GM19372 (cell line): ENCODE measurements around the gene SIDT2.

Experiments
- ATAC-seq: cut with Tn5 transposase; IDR thresholded peaks from one replicate; pipeline ENCODE4 v1.9.1; 2021; ENCODE audit warnings: mild to moderate bottlenecking, low read depth, moderate library complexity; ENCODE audit not compliant: unreplicated experiment

Gene SIDT2

DNA sequence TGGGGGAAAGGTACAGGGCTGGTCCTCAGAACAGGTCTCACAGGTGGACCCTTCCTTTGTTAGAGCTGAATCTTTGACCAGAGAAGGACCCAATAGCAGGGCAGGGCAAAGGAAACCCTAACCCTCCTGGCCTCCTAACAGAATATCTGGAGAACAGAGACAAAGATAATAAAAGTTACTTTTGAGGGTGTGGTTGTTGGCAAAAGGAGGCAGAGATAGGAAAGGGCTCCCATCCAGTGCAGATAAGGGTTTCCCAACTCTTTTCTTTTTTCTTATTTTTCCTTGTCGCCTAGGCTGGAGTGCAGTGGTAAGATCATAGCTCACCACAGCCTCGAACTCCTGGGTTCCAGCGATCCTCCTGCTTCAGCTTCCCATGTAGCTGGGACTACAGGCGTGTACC is 41.5 kb downstream of the SIDT2 start:
- no peak for ATAC-seq

DNA sequence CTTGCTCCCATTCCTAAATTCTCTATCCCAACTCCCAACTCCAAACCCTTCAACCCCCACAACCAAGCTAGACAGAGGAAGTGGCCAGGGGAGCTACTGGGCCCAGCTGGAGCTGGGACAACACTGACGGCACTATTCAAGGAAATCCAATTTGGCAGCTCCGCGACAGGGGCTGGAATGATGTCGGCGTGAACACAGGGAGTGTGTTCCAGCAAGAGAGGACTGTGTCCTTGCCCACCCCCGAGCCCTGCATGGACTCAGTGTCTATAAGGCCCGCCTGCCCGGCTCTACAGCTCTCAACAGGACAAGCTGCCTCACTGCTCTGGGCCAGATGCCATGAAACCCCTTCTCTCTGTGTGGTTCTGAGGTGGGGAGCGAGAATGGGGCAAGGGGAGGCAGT is 42.0 kb downstream of the SIDT2 start:
- ATAC-seq, result no peak

DNA sequence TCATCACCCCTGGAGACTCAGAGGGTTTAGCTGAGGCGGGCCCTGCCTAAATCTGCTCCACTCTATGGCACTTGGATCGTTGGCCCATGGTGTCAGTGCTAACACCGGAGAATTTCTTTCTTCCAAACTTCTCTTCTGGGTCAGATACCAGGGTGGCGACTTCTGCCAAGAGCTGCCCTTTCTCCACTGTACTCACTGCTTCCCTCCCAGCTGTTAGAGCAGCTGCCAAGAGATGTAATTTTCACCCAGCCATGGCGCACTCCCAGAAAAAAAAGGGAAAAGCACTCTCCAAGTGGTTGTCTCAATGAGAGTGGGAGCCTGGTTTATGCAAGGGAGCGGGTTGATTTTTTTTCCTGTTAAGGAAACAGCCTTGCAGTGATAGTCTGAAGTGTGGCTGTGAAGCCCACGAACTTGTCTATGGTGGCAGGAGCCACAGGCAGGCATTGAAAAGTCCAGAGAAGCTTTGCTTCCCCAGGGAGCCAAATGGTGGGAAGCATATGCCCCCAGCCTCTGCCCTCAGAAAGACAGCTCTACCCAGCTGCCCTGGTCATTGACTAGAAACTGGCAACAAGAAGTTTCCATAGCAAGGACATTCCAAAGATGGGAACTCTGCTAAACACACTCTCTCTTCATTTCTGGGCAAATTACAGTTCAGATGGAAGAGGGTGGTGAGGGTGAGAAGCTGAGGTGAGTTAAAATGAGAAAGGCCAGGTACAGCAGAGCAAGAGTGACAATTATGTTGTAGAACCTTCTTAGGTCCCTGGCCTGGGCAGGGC is 42.6 kb downstream of the SIDT2 start:
- no peak for ATAC-seq

DNA sequence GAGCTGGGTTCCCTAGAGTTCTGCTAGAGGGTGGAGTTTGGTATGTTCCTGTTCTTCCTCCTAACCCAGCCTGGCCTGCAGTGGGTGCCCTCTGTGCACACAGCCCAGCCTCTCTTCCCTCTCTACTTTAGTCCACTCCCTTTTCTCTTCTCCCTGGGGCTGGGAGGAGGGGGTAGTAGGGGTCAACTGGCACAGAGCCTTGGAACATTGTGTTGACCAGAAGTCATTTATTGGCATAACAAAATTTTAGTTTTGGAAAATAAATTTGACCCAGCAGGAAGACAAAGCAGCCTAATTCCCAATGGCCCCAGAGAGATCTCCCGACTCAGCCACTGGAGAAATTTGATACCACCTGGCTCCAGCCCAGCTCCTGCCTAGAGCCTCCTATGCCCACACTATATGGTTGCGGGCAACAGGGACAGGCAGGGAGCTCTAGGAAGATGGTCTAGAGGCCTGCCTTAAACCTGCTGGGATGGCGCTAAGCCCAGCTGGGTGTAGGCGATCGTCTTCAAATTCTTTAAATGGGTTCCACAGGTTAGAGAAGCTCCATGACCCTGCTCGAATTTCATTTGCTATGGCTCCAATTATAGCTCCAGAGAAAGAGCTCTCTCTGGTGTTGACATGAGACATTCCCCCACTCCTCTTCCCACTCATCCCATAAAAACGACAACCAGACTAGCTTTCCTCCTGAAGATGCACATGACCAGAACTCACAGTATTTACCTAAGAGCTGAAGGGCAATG is 43.4 kb downstream of the SIDT2 start:
- no peak for ATAC-seq

DNA sequence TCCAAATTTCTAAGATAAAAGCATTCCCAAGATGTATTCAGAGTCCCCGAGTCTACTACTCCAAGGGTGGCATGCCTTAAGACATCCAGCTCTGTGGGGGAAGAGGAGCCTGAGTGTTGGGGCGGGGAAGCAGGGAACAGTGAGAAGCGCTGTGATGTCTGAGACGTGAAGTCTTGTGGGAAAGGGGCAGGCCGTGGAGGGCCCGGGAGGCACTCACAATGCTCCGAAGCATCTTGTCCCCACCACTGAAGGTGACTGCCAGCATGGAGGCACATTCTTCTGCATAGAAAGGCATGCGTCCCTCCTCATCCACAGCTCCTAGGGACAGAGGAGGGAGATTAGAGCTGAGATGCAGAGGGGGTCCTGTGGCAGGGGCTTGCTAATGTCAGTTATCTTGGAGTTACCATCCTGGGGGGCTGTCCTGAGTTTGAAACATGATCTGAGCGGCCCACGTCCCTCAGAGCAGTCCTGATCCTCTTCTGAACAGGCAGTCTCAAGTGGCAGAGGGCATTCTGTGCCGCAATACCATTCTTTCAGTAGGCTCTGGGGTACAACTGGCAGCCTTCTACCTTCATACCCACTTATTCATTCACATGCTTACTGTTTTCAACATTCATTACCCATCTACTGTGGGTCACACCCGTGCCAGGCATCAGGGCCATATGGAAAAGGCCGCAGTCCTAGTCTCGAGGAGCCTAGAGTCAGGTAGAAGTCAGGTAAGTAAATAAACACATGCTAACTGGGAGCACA is 44.6 kb downstream of the SIDT2 start:
- ATAC-seq, result no peak

DNA sequence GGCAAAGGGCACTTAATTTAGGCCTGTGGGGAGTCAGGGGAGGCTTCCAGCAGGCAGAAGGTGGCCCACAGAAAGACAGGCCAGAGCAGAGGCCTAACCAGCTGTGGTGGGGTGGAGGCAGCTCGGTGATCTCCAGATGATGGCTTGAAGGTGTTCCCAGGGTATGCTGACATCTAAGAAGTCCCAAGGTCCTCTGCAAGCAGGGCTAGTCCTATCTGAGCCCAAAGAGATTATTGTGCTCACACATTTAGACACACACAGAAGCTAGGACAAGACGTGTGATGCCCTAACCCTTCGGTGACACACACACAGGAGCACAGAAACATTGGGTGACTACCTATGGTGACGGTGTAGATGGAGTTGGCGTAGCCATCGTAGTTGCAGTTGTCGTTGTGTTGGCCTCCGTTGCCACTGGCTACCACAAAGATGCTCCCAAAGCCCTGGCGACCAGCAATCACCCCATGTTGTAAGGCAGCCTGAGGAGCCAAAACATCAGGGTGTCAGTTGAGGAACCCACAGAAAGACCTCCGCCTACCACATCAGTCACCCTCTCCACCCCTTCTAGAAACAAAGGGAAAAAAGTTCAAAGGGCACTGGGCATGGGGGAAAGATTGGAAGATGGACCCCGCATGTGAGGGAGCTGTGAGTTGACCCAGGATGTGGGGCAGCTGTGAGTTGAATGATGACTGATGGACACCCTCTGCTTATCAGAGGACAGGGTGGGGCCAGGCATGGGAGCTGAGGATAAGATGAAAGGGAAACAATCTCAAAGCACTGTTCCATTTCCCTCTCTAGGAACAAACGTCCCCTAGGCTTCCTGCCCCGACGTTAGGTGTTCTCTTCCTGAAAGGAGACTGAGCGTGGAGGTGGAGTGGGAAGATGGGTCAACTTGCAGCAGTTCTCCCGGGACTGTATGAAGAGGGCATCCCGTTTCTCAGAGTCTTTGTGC is 45.5 kb downstream of the SIDT2 start:
- no peak for ATAC-seq

DNA sequence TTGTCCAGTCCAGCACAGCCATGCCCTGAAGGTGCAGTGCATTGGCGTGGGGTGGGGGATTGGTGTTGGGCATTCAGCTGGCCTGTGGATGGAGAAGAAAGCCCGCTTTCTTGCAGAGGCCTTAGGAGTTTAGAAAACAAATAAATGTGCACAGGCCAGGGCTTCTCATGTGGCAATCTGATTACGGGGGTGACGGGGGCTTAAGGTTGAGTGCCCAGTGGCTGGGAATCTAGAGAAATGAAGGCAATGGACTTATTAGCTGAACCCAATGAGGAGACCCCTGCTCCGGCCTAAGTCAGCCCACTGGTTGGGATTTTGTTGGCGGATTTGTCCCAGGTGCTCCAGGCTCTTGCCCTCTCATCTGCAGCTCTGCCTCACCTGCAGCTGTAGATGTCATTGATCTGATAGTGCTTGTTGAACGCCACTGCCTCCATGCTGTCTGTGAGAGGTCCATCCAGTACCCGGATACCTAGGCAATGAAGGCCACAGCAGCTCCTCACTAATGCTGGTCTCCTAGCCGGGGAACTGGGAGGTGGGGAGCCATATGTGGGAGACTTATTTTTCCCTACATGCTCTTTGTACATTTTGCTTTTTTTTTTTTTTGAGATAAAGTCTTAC is 47.1 kb downstream of the SIDT2 start:
- ATAC-seq, result no peak

DNA sequence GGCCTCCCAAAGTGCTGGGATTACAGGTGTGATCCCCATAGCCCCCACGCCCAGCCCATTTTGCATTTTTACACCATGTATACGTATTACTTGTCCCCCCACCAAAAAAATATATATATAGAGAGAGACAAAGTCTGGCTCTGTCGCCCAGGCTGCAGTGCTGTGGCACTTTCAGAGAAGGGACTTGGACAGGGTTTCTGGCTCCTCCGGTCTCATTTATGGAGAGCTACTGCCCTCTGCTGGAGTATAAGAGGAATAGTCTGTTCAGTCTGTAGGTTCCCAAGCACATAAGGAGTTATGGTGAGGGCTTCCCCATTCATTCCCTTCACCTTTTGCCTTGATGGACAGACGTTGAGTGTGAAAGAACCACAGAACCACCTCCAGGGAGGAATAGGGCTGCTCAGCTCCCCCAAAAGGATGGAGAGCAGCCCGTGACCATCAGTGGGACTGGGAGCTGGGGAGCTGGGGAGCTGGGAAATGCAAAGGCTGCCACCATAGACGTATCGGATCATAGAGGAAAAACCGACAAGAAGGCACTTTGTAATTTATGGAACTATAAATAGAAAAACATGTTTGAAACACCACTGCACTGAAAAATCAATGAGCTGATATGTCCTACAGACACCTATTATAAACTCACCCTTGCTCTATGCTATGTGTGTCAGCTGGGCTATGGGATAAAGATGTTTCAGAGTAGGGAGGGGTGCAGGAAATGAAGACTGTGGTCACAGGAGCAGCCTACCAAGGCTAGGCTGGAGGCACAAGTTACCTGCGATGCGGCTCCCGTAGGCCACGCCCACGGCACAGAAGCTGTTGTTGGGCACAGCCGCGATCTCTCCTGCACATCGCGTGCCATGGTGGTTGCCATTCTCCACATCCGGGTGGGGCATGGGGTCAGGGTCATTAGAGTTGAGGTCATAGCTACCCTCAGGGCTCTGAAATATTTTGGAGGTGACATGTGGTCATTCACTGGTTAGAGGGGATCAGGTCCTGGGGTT is 48.1 kb downstream of the SIDT2 start:
- ATAC-seq, result no peak

DNA sequence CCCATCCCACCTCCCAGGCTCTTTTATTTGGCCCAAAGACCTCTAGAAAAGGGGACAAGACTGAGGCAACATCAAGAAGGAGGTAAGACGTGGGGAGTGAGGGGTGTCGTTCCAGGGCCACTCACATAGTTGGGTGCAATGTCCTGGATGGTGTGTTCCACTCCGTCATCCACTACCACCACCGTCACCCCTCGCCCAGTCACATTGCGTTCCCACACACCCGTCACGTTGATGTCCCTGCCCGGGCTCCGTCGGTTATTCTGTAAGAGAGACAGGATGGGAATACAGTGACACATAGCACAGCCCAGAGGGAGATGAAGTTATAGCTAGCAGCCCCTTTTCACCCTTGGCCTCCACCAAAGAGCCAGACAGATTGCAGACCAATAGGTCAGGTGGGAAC is 49.5 kb downstream of the SIDT2 start:
- no peak for ATAC-seq

DNA sequence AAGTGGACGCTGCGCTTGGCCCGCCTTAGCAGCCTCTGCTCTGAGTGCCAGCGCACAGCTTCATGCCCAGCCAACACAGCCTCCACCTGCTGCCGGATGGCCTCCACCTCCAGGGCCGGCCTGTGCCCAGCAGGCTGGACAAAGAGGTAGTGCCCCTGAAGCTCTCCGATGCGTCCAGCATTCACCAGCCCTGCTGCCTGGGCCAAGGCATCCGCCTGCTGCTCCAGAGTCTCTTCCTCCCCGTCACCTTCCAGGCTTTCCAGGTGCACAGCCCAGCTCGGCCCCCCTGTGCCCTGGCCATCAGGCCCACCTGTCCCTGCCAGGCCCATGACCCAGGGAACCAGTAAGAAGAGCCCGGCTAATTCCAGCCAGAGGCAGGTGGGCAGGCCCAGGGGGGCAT is 50.9 kb downstream of the SIDT2 start:
- no peak for ATAC-seq

DNA sequence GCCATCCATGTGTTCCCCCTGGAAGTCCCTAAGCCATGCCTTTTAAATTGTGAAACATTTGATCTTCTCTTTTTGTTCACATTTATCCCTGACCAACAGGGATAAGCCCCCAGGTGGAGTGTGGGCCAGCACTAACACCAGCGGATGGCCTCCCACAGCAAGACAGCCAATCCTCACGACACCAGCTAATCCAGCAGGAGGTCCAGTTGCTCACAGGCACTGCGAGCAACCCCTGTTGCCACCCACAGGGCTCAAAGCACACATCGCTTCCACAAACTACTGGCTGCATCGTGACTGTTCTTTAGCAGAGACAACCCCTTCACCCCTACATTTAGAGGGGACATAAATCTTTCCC is 51.4 kb downstream of the SIDT2 start:
- ATAC-seq, result no peak

DNA sequence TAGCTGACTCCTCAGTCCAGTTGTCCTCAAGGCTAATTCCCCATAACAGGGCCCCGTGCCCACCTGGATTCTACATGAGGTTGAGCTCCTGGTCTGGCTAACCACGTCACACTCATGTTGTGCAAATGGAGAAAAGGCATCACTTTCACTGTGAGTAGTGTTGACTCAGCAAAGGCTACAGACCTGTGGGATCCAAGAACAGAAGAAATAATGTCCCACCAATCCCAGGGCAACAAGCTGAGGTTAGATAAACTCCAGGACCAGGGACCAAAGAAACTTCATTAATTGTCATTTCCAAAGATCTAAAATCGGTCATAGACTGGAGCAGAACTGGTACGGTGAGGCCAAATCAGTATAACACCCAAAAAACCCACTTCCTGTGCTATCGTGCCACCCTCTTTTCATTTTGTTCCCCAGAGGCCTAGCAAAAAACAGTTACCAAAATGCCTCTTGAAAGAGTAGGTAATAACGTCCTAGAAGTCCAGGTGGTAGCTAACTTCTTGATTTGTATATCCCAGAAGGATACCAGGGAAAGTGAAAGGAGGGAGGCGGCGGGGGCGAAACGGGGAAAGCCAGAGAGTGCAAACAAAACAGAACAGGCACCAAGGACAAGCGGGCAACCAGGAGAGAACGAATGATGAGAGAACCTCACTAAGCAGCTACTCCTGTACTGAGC is 51.9 kb downstream of the SIDT2 start:
- no peak for ATAC-seq

DNA sequence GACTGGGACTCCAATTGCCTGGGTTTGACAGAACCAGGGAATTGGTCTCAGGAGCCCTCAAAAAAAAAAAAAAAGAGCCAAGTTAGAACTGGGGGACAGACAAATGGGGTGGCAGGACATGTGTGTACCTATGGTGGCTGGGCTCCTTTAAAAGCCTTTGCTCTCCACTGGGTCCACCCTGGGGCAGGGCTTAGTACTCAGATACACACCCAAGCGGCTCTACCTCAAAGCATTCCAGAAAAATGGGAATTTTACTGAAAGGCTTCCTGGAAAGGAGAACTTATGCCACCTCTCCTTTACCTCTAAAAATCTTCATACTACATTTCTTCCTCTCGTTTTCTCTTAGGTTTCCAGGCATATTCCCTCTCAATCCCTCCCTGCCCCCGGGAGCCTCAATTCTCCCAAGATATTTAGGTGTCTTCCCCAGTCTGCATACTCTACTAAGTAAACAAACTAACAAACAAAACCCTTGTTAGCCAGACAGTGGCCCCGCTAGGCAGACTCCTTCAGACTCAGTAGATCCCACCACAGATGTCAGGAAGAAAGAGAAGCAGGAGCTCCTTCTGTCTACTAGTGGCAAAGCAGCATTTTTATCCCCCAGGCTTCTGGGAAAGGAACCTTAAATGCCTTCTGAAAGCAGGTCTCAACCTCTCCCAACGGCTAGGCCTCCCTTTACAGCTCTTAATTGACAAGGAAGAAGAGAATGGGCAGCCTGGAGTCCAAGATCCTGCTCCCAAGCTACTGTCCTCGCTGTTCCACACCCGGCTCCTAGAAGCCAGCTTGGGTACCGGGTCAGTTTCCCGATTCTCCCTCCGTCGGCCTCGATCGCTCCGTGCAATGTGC is 52.7 kb downstream of the SIDT2 start:
- ATAC-seq, result no peak

DNA sequence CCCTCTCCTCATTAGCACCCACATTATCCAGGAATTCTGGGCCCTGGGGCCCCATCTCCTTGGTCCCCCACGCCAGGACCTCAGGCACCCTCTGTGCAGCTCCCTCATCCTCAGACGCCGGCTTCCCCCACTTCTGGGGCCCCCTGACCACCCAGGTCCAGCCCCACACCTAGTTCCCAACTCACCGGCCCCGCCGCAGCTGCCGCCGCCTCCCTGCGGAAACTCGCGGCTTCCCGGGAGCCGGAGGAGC is 53.2 kb downstream of the SIDT2 start, which contains the start of gene PCSK7:
TSS of gene PCSK7 (minus strand) at position 232 of the 250 bp plus-strand sequence. CDS start 2,229 bp downstream, outside the sequence.
- ATAC-seq, result no peak

DNA sequence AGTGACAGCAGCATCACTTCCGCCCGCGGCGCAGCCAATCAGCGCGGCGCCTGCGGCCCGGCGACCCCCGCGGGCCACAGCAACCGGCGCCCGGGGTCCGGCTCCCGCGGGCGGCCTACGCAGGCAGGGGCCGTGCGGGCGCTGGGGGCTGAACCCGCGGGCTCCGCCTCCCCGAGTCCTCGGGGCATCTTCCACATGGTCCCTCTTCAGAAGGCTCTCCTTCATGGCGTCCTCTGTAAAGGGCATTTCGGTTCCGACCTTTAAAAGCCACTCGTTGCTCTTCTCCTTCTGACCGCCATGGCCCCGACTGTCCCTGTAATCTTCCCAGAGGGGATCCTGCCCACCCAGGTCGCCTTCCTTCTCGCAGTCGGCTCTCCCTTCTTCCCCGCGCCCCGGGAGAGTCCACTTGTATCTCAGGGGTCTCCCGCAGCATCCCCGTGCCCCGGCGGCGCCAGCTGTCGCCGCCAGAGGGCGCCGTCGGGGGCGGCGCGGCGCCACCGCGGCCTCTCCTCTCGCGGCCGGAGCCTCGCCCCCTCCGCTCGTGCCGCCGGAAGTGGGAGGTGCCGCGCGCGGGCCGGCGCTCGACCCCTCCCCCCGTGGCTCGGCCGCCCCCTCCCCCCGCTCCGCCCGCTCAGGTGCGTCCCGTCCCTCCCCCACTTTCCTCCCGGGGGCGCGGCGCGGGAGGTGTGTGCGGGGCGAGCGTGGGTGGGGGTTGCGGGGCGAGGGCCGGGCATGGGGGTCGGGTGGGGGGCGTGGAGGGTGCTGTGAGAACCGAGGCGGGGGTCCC is 53.7 kb downstream of the SIDT2 start, which contains the start of gene RNF214:
TSS of gene RNF214 (plus strand) at position 580 of the 787 bp plus-strand sequence. CDS start 1,602 bp downstream, outside the sequence.
- peak; percentile 79 for ATAC-seq

DNA sequence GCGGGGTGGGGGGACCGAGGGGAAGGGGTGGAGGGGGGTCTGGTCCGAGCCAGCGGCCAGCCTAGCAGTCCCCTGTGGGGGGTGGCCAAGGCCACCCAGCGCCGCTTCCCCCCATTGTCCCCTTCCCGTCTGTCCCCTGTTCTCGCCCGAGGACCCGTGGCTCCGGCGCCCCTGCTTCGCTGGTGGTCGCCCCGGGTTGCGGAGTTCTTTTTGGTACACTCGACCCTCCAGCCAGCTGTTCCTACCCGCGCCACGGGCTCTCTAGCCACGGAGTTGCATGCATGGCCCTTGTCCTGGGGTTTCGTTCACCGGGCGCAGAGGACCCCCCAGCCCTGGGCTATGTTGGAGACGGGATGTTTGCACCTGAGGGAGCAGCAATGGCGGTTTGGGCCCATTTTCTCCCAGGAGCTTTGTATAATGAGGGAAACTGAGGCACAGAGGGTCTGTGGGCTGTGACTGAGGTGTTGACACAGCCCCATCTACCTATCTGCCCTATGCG is 54.4 kb downstream of the SIDT2 start:
- ATAC-seq, result no peak
